Measurements from ENCODE around the gene LILRB1. TPM values are rescaled to one million over a fixed set of nuclear protein-coding genes. Genes with fewer than 3 reads are reported as not detected.
"Not testable (repeated sequence)": the region's sequence is repeated elsewhere in the genome, so short reads cannot be mapped to it uniquely, and the experiment has no call there.

LILRB1 gene
- 1 to 10 TPM; 1.8 to 5.8 (median 3.0) TPM for total RNA-seq
- polyA plus RNA-seq = 10 to 100 TPM in 1 of 3 donors, 1 to 10 TPM in 2; 3.7 to 11.7 (median 6.6) TPM

- H3K4me1 ChIP-seq; DNase-seq; H3K27me3 ChIP-seq; H3K9me3 ChIP-seq; intact Hi-C loops (cut with DNase I); H3K27ac ChIP-seq; H3K36me3 ChIP-seq: not testable (repeated sequence)
- WGBS, 2 donors = 52 to 73% methylated on average over 9 of the region's 9 CpGs
- H3K4me3 ChIP-seq = peak within 1 kb of the TSS in 1 of 4 donors; percentile 17
Measured at GRCh38 chr19:54630262-54630661, at the start of gene LILRB1. LILRB1 (plus strand) TSS chr19:54630484; CDS start chr19:54631074, 590 bp downstream.

DNA sequence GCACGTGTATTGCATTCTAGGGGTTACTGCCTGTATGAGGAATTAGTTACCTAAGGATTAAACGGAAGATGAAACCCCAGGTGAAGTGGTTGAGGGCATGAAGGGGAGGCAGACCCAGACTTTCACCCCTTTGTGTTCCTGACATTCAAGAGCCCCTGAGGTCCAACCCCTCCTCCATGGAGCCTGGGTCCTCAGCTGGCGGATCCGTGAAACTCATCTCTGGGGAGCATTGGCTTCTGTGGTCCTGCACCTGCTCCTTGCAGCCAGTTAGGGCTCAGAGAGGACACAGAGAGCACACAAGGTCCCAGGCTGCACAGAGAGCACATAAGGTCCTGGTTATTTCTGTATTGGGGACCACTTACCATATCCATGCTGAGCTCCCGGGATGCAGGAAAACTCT lies 43.9 kb upstream of the LILRB1 start:
- no peak overlapping the region for H3K27ac ChIP-seq
- TF ChIP-seq POLR2AphosphoS5 (IDR thresholded peaks at IDR 0.05) (no peak), POLR2A (IDR thresholded peaks at IDR 0.05) (no peak), EP300 (IDR thresholded peaks at IDR 0.05) (no peak)
- TF ChIP-seq, protein P1, sequence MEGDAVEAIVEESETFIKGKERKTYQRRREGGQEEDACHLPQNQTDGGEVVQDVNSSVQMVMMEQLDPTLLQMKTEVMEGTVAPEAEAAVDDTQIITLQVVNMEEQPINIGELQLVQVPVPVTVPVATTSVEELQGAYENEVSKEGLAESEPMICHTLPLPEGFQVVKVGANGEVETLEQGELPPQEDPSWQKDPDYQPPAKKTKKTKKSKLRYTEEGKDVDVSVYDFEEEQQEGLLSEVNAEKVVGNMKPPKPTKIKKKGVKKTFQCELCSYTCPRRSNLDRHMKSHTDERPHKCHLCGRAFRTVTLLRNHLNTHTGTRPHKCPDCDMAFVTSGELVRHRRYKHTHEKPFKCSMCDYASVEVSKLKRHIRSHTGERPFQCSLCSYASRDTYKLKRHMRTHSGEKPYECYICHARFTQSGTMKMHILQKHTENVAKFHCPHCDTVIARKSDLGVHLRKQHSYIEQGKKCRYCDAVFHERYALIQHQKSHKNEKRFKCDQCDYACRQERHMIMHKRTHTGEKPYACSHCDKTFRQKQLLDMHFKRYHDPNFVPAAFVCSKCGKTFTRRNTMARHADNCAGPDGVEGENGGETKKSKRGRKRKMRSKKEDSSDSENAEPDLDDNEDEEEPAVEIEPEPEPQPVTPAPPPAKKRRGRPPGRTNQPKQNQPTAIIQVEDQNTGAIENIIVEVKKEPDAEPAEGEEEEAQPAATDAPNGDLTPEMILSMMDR (IDR thresholded peaks at IDR 0.05) = no peak
- WGBS, 2 donors = 70 to 71% methylated on average over 5 of the region's 5 CpGs
- H3K36me3 ChIP-seq = no peaks in the 10 kb centered on the region
- peaks cover 0 to 5% (median 1%) of the 10 kb centered on the region in 4 donors for H3K9me3 ChIP-seq
- H3K4me3 ChIP-seq = no peak overlapping the region
- intact Hi-C loops (cut with DNase I) = no loop called here
- no peaks in the 10 kb centered on the region for H3K4me1 ChIP-seq
- H3K27me3 ChIP-seq = no peaks in the 10 kb centered on the region
- no peak for DNase-seq

DNA sequence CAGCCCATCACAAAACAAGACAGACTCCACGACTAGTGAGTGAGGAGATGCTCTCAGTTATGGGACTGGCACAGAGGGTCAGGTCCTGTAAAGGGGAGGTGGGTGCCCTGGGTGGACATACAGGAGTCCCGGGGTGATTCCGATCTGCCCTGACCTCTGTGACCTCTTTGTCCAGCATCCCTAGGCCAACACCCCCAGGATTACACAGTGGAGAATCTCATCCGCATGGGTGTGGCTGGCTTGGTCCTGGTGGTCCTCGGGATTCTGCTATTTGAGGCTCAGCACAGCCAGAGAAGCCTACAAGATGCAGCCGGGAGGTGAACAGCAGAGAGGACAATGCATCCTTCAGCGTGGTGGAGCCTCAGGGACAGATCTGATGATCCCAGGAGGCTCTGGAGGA lies 43.3 kb upstream of the LILRB1 start:
- Histone ChIP-seq H3K27ac (no peak overlapping the region), H3K9me3 (peaks cover 0 to 5% (median 1%) of the 10 kb centered on the region in 4 donors), H3K4me1 (no peaks in the 10 kb centered on the region), H3K36me3 (no peaks in the 10 kb centered on the region), H3K27me3 (no peaks in the 10 kb centered on the region), H3K4me3 (no peak overlapping the region)
- 67 to 77% methylated on average over 7 of the region's 7 CpGs for WGBS, 2 donors
- intact Hi-C loops (cut with DNase I) = no loop called here
- DNase-seq = no peak
- TF ChIP-seq POLR2AphosphoS5 (IDR thresholded peaks at IDR 0.05) (no peak), POLR2A (IDR thresholded peaks at IDR 0.05) (no peak), EP300 (IDR thresholded peaks at IDR 0.05) (no peak)
- TF ChIP-seq, protein P1 (IDR thresholded peaks at IDR 0.05) = no peak

DNA sequence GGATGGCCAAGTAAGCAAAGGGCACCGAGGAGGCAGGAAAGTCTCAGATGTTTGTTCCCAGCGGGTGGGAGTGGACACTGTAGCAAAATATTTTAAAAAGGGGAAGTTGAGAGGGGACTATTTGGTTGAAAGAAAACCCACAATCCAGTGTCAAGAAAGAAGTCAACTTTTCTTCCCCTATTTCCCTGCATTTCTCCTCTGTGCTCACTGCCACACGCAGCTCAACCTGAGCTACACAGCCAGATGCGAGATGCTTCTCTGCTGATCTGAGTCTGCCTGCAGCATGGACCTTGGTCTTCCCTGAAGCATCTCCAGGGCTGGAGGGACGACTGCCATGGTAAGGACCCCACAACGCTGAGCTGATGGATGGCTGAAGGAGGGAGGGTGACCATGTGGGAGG lies 36.8 kb upstream of the LILRB1 start, which contains the start of gene LILRA1:
Gene LILRA1, plus strand, starts transcription at position 188 of the 400 bp plus-strand sequence. CDS start 613 bp downstream, outside the sequence.
- H3K4me3 ChIP-seq; intact Hi-C loops (cut with DNase I); H3K27ac ChIP-seq; H3K4me1 ChIP-seq; H3K27me3 ChIP-seq; H3K36me3 ChIP-seq; H3K9me3 ChIP-seq: not testable (repeated sequence)
- DNase-seq = peak; percentile 42
- 44 to 72% methylated on average over 6 of the region's 6 CpGs for WGBS, 2 donors

- H3K9me3 ChIP-seq; intact Hi-C loops (cut with DNase I); H3K27ac ChIP-seq; H3K36me3 ChIP-seq; H3K4me1 ChIP-seq; H3K4me3 ChIP-seq; H3K27me3 ChIP-seq: not testable (repeated sequence)
- peak; percentile 53 for DNase-seq
- WGBS, 2 donors = 39 to 70% methylated on average over 8 to 9 of the region's 9 CpGs
Measured at GRCh38 chr19:54593931-54594626, 36.2 kb upstream of the LILRB1 start.

- TF ChIP-seq, protein P1 (IDR thresholded peaks at IDR 0.05) = no peak
- TF ChIP-seq EP300 (IDR thresholded peaks at IDR 0.05) (no peak), POLR2AphosphoS5 (IDR thresholded peaks at IDR 0.05) (no peak), POLR2A (IDR thresholded peaks at IDR 0.05) (no peak)
- Histone ChIP-seq H3K4me3 (no peak overlapping the region), H3K9me3 (peaks cover 0 to 5% (median 1%) of the 10 kb centered on the region in 4 donors), H3K27me3 (no peaks in the 10 kb centered on the region), H3K4me1 (no peaks in the 10 kb centered on the region), H3K27ac (no peak overlapping the region), H3K36me3 (no peaks in the 10 kb centered on the region)
- intact Hi-C loops (cut with DNase I) = no loop called here
- DNase-seq = no peak
- 86 to 92% methylated on average over 5 of the region's 5 CpGs for WGBS, 2 donors
Measured at GRCh38 chr19:54594737-54595136, 35.5 kb upstream of the LILRB1 start.

- H3K36me3 ChIP-seq; DNase-seq; H3K27me3 ChIP-seq; intact Hi-C loops (cut with DNase I); H3K4me3 ChIP-seq; H3K4me1 ChIP-seq; H3K9me3 ChIP-seq; H3K27ac ChIP-seq: not testable (repeated sequence)
- 86% methylated on average over 26 of the region's 26 CpGs for WGBS, 2 donors
Measured at GRCh38 chr19:54595680-54596436, 34.4 kb upstream of the LILRB1 start.
